K562 (cell line): Measurements from ENCODE around the gene EEPD1. TPM values are rescaled to one million over a fixed set of nuclear protein-coding genes. Genes with fewer than 3 reads are reported as not detected.

Source experiments
- ATAC-seq: fragments of 200-7000 bp; cut with Tn5 transposase; 3 replicates; pipeline ENCODE4 v1.9.1; 2020; ENCODE audit warnings: moderate library complexity
- BruUV-seq: library from RNA; stranded (reverse); fragments of 400-500 nt; replicated peaks from 2 replicates; lab custom pipeline; 2021; lab: Mats Ljungman, UMichigan
- CTCF ChIA-PET: fragments of 300-600 bp; formaldehyde crosslinking; extraction: SDS; loops from one replicate; lab custom pipeline; 2021; ENCODE audit warnings: low intra/inter-chr PET ratio; lab: Yijun Ruan, JAX
- POLR2A ChIA-PET: fragments of 300-600, 350-650 bp; sonication (Branson Sonifier 250); formaldehyde crosslinking; extraction: SDS; loops from one replicate; lab custom pipeline; 2021; ENCODE audit warnings: antibody characterized with exemption, inconsistent platforms; lab: Yijun Ruan, JAX
- DNase-seq, 4 experiments: peaks; one replicate each; pipeline versions ENCODE4 v3.0.0 to v3.0.0-alpha.2; 2011 to 2018; ENCODE audit warnings: low spot score in 3 of 4, mixed read lengths in 3 of 4; ENCODE audit errors: extremely low read depth in 1 of 4
- FAIRE-seq: peaks from 2 replicates; lab custom pipeline; 2011; peaks lifted over from hg19 to GRCh38; lab: Jason Lieb, UNC
- H2AFZ ChIP-seq: 2 replicates; pipeline ENCODE4 v1.6.0; 2011; ENCODE audit warnings: low read depth, low read length, control low read depth, inconsistent platforms
- H3K27ac ChIP-seq: fragments of 200-600 bp; 3 replicates; pipeline ENCODE4 v1.8.0; 2011; ENCODE audit warnings: low read depth, mild to moderate bottlenecking, control low read depth, inconsistent platforms, low read length, moderate library complexity, mixed read lengths; ENCODE audit errors: extremely low read depth
- H3K27me3 ChIP-seq, 2 experiments: fragments of 300-600 bp in 1 of 2; 2 replicates in 1 of 2; 3 replicates in 1 of 2; pipeline versions ENCODE4 v1.6.0 to v1.8.0; 2011; ENCODE audit warnings: inconsistent platforms in 2 of 2, low read length in 2 of 2, mild to moderate bottlenecking in 1 of 2, mixed read lengths in 1 of 2, moderate library complexity in 1 of 2; ENCODE audit not compliant: control insufficient read depth in 2 of 2, insufficient read depth in 2 of 2
- H3K36me3 ChIP-seq: fragments of 300-600 bp; 3 replicates; pipeline ENCODE4 v1.8.0; 2011; ENCODE audit warnings: mild to moderate bottlenecking, low read length, inconsistent platforms; ENCODE audit not compliant: control insufficient read depth, insufficient read depth
- H3K4me1 ChIP-seq, 2 experiments: fragments of 200-600 bp in 1 of 2; replicated peaks in 1 of 2; 2 replicates in 1 of 2; 3 replicates in 1 of 2; pipeline versions ENCODE4 v1.5.1 to v1.8.0; 2011; ENCODE audit warnings: inconsistent platforms in 2 of 2, low read length in 2 of 2, mild to moderate bottlenecking in 1 of 2, mixed read lengths in 1 of 2, moderate library complexity in 1 of 2; ENCODE audit not compliant: control insufficient read depth in 2 of 2, insufficient read depth in 2 of 2
- H3K4me2 ChIP-seq: 2 replicates; pipeline ENCODE4 v1.6.1; 2011; ENCODE audit warnings: low read length, control low read depth, inconsistent platforms, mixed read lengths; ENCODE audit not compliant: insufficient read depth
- H3K4me3 ChIP-seq: fragments of 200-600 bp; sonication (generic), shearing (Covaris generic); 2 replicates; pipeline ENCODE4 v1.5.1; 2016; ENCODE audit warnings: control low read depth, inconsistent platforms
- H3K79me2 ChIP-seq: fragments of 200-600 bp; 3 replicates; pipeline ENCODE4 v1.8.0; 2011; ENCODE audit warnings: low read length, inconsistent platforms; ENCODE audit not compliant: control insufficient read depth, insufficient read depth
- H3K9ac ChIP-seq, 2 experiments: 2 replicates each; pipeline versions ENCODE4 v1.6.0 to v1.6.1; 2011; ENCODE audit warnings: low read depth in 2 of 2, low read length in 2 of 2, control low read depth in 1 of 2, inconsistent platforms in 1 of 2, mild to moderate bottlenecking in 1 of 2, mixed read lengths in 1 of 2; ENCODE audit not compliant: insufficient read depth in 1 of 2
- H3K9me1 ChIP-seq: one replicate; pipeline ENCODE4 v1.6.0; 2011; ENCODE audit warnings: inconsistent platforms, mild to moderate bottlenecking, low read length, moderate library complexity; ENCODE audit not compliant: control insufficient read depth, insufficient read depth
- H3K9me3 ChIP-seq: replicated peaks from 2 replicates; pipeline ENCODE4 v1.5.1; 2011; ENCODE audit warnings: low read depth, low read length, inconsistent platforms; ENCODE audit not compliant: control insufficient read depth, insufficient read depth
- H4K20me1 ChIP-seq: replicated peaks from 2 replicates; pipeline ENCODE4 v1.6.1; 2011; ENCODE audit warnings: low read length, inconsistent platforms, mixed read lengths; ENCODE audit not compliant: control insufficient read depth, insufficient read depth
- ATF1 ChIP-seq, 2 experiments: fragments of 450-650 bp in 1 of 2; IDR thresholded peaks; 2 replicates each; pipeline ENCODE4 v1.6.1; 2016; ENCODE audit warnings: missing compliant biosample characterization in 1 of 2, missing genetic modification characterization in 1 of 2
- DACH1 ChIP-seq: fragments of 450-650 bp; IDR thresholded peaks from 2 replicates; pipeline ENCODE4 v1.6.1; 2018; ENCODE audit not compliant: partially characterized antibody
- SIRT6 ChIP-seq: IDR thresholded peaks from one replicate; pipeline ENCODE4 v1.6.1; 2012; ENCODE audit warnings: low read depth, mild to moderate bottlenecking, control low read depth, inconsistent platforms, low read length, moderate library complexity
- SP2 ChIP-seq: IDR thresholded peaks from 2 replicates; pipeline ENCODE4 v1.6.1; 2011; ENCODE audit warnings: mild to moderate bottlenecking, low read depth, low read length, moderate library complexity; ENCODE audit not compliant: poor library complexity, severe bottlenecking; ENCODE audit errors: extremely low read depth
- TGIF2 ChIP-seq: sonication (generic); formaldehyde crosslinking; IDR thresholded peaks from 2 replicates; pipeline ENCODE4 v1.8.1; 2022; ENCODE audit warnings: mild to moderate bottlenecking, missing genetic modification reagents, moderate library complexity
- WGBS: fragments of 100-300 bp; shearing (Covaris generic); methylation state at CpG from one replicate; pipeline ENCODE4 v1.1.6; 2016; ENCODE audit warnings: low coverage, mixed read lengths; ENCODE audit not compliant: insufficient coverage; ENCODE audit errors: missing lambda C conversion rate; 5-methylcytosine and 5-hydroxymethylcytosine counted together
- in situ Hi-C: fragments of 300-500 bp; cut with MboI; formaldehyde crosslinking; loops from 4 replicates; pipeline ENCODE4 v1.15.0; 2018; ENCODE audit warnings: inconsistent platforms, mixed read lengths
- intact Hi-C: fragments of 100-400 bp; cut with micrococcal nuclease; formaldehyde crosslinking; loops from 2 replicates; pipeline ENCODE4 v1.14.2; 2022
- polyA plus RNA-seq, 8 experiments: library from polyadenylated mRNA; depleted of rRNA in 4 of 8; stranded (reverse) in 5 of 8; unstranded in 3 of 8; fragments of >200 nt; fragmentation: Nextera tagmentation in 2 of 8; fragmentation: Illumina TruSeq in 1 of 8; extraction: Ambion mirVana in 2 of 8; extraction: Trizol in 1 of 8; gene quantifications; 2 replicates each; pipeline versions ENCODE4 v1.2.1 to v1.2.3, GENCODE V29; 2011 to 2014; ENCODE audit warnings: inconsistent platforms in 1 of 8, missing spikeins in 1 of 8
- total RNA-seq, 7 experiments: library from RNA; depleted of rRNA in 6 of 7; stranded (reverse); fragments of >200 nt in 6 of 7; fragmentation: Illumina TruSeq in 2 of 7; extraction: Trizol in 2 of 7; gene quantifications; 2 replicates each; pipeline versions ENCODE4 v1.2.1 to v1.2.3, GENCODE V29; 2011 to 2021; ENCODE audit warnings: low replicate concordance in 1 of 7
- TF ChIP-seq, protein P1 (sequence below): fragments of 450-650 bp; formaldehyde crosslinking; conservative IDR thresholded peaks from 2 replicates; pipeline ENCODE4 v1.4.0; 2022; ENCODE audit warnings: mild to moderate bottlenecking, missing genetic modification characterization

EEPD1 gene
- total and polyA plus RNA-seq, 9 of the 15 experiments (the other 6 are each of a cell fraction or from before 2014, with no cell fraction given) = 0.01 to 1.5 (median 0.74) TPM; not detected in 1

DNA sequence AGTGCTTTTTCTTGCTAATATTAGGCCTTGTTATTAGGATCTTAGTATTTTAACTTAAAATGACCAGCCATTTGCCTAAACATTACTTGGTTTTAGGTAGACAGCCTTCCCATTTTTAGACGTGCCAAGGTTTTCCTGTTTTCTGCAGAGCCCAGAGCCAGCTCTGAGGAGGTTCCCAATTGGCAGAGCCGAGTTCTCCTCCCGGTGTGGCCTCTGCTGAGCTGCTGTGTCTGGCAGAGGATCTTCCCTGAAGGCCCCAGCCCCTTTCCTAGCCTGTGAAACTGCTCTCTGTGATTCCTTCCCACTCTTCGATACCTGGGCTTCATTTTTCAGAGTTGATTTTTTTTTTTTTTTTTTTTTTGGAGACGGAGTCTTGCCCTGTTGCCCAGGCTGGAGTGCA, 91.4 kb downstream of the EEPD1 start:
- BruUV-seq = no TSS peak
- CTCF ChIA-PET = interaction anchor here (0.6 kb wide), 1 partner anchor 230 kb away, joined by 4 read pairs; no protein-coding TSS in a partner anchor
- FAIRE-seq = no peak

More for the DNA sequence above, 91.4 kb downstream of the EEPD1 start:
- TF ChIP-seq DACH1 (no peak), ATF1 (CRISPR knock-in tag; IDR thresholded peaks at IDR 0.05) (no peak), ATF1 (tag; IDR thresholded peaks at IDR 0.05) (no peak), SP2 (no peak), TGIF2 (CRISPR knock-in tag) (no peak), SIRT6 (no peak)
- TF ChIP-seq, protein P1, sequence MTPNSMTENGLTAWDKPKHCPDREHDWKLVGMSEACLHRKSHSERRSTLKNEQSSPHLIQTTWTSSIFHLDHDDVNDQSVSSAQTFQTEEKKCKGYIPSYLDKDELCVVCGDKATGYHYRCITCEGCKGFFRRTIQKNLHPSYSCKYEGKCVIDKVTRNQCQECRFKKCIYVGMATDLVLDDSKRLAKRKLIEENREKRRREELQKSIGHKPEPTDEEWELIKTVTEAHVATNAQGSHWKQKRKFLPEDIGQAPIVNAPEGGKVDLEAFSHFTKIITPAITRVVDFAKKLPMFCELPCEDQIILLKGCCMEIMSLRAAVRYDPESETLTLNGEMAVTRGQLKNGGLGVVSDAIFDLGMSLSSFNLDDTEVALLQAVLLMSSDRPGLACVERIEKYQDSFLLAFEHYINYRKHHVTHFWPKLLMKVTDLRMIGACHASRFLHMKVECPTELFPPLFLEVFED = no peak
- ATAC-seq = no peak
- H3K4me1 ChIP-seq = no peaks in the 10 kb centered on the region
- no peak overlapping the region for H3K9ac ChIP-seq
- no peak for DNase-seq
- no peaks in the 10 kb centered on the region for H3K9me1 ChIP-seq
- no peaks in the 10 kb centered on the region for H4K20me1 ChIP-seq
- intact Hi-C loops = no loop called here
- H3K27me3 ChIP-seq = peaks cover 5 to 33% of the 10 kb centered on the region in 2 experiments; a peak in 4 of 5 replicates
- H3K79me2 ChIP-seq = no peaks in the 10 kb centered on the region
- WGBS = 0% methylated on average over 4 of the region's 5 CpGs
- POLR2A ChIA-PET = no interaction called here
- no peaks in the 10 kb centered on the region for H3K36me3 ChIP-seq
- H2AFZ ChIP-seq = no peak overlapping the region
- no peak overlapping the region for H3K4me2 ChIP-seq
- no peaks in the 10 kb centered on the region for H3K9me3 ChIP-seq
- in situ Hi-C loops = no loop called here
- H3K4me3 ChIP-seq = no peak overlapping the region
- no peak overlapping the region for H3K27ac ChIP-seq
